ENCODE results near the gene POC1B.

Gene POC1B

GRCh38 chr12:89389755-89390661, 135.8 kb downstream of the POC1B start:
- DNase-seq (ENCODE audit: low read depth): peak; percentile 75

DNA sequence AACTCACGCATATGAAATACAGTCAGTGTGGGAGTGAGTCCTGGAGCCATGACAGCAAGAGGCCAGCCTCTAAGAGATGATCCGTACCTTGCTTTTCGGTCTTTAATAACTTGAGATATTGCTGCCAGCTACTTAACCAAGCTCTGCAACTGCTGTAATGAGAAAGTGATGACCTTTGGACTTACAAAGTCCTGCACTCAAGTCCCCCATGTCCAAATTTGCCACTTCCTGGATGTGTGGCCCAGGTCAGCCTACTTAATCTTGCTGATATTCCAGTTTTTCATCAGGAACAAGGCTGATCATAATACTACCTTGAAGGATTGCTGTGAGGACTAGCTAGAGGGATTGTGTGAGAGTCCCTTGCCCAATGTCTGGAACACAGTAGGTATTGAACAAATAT, 139.7 kb downstream of the POC1B start:
- DNase-seq (ENCODE audit: low read depth): no peak

GRCh38 chr12:89384807-89385206, 141.0 kb downstream of the POC1B start:
- no peak for DNase-seq (ENCODE audit: low read depth)

DNA sequence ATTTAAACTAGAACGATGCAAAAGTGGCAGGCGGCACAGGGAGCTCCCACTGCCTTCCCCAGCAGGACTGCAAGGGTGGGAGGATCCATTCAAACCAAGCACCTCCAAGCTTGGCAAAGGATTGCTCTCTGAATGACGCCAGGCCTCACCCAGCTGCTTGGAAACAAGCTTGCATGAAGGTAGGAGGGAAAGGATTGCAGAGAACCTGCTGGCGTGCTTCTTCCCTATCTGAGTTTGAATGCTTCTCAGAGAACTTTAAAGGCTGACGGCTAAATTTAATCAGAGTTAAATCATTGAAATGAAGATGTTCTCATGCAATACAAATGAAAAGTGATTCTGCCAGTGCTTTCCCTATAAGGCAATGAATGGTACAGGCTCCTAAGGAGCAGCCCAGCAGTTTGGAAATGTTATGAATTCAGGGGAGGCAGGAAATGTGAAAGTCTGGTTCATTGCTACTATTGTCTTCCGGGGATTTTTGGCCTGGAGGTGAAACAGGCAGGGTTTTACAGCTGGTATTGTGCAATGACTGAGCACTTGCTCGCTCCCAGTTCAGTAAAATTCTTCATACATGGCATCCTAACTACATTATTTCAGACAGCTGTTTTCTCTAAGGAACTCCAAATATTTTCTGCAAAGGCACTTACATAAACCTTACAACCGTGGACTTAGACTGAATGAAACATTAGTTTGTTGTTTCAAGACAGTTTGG, 141.6 kb downstream of the POC1B start:
- DNase-seq (ENCODE audit: low read depth): peak; percentile 94

GRCh38 chr12:89383235-89384049, 142.4 kb downstream of the POC1B start:
- DNase-seq (ENCODE audit: low read depth): peak; percentile 33

DNA sequence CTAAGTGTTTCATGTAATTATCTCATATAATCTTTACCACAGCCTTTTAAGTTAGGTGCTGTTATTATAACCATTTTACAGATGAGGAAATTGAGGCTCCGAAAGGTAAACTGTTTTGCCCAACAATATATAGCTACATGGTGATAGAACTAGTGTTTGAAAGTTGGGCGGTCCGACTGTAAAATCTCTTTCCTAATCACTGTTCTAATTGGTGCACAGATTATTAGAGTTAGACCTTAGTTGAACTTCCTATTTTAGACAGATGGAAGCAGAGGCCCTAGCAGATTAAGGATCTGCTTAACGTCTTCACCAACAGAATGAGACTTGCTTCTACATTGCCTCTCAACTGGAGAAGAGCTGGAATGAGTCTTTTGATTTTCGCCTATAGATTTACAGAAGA, 143.5 kb downstream of the POC1B start:
- DNase-seq (ENCODE audit: low read depth): no peak

DNA sequence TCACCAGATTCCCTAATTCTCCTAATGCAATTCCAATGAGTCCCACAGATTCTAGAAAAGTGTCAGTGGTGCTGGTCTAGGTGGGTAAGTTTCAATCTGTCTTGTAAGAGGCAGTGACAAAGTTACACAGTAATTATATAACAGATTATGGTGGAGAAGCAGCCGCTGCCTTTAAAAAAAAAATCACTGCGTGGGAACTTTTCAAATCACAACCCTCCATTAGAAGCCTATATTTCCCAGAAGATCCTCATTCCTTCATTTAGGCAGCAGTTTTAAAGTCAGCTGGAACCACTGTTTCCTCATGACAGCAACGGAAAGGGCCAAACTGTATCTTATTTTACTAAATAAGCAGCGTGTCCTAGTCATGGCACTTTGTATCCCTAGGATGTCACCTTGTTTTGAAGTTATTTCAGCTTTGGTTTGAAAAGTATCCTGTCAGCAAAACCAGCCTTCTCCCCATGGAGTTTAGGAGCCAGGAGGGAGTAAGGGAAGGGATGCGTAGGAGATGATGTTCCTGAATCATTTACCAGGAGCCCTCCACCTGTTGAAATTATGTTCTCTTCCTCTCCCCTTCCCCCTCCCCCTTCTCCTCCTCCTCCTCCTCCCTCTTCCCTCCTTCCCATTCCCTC, 145.9 kb downstream of the POC1B start:
- no peak for DNase-seq (ENCODE audit: low read depth)

- DNase-seq (ENCODE audit: low read depth): no peak
These were observed 146.6 kb downstream of the POC1B start for GRCh38 chr12:89379148-89379838.

- DNase-seq (ENCODE audit: low read depth): no peak
These were observed 149.0 kb downstream of the POC1B start for GRCh38 chr12:89376844-89377243.

DNA sequence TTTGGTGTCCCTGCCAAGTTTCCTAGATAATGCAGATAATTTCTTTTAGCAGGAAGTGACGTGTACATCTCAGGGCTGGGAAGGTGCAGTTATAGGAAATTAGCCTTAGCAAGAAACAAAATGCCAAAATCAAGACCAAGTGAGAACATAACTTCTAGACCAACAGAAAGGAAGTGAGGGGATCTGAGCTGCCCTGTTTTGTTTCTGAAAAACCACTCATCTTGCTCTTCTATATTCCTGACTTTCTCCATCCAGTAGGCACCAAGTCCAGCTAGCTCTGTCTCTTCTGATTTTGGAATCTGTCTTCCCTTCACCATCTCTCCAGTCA, 149.7 kb downstream of the POC1B start:
- DNase-seq (ENCODE audit: low read depth): no peak

- peak; percentile 94 for DNase-seq (ENCODE audit: low read depth)
These were observed 151.9 kb downstream of the POC1B start for GRCh38 chr12:89373763-89374572.

- no peak for DNase-seq (ENCODE audit: low read depth)
These were observed 153.1 kb downstream of the POC1B start for GRCh38 chr12:89372584-89373370.

GRCh38 chr12:89370850-89371249, 155.0 kb downstream of the POC1B start:
- peak; percentile 80 for DNase-seq (ENCODE audit: low read depth)

GRCh38 chr12:89370421-89370831, 155.4 kb downstream of the POC1B start:
- no peak for DNase-seq (ENCODE audit: low read depth)

Data from iris pigment epithelial cell (primary cell).